Endometrium (tissue), 2 donors: Measurements from ENCODE around the gene NGB.
A peak's percentile ranks its signal among the peaks of the same experiment; 100 is the strongest.
"Not testable (repeated sequence)": the region's sequence is repeated elsewhere in the genome, so short reads cannot be mapped to it uniquely, and the experiment has no call there.

Experiments used
- FAIRE-seq: peaks from 2 replicates; lab custom pipeline; 2012; peaks lifted over from hg19 to GRCh38; lab: Jason Lieb, UNC
- donor health status: control.
- donor health status: control.

The NGB gene

GRCh38 chr14:77271113-77271710 is at the start of gene NGB:
Gene NGB (minus strand): TSS chr14:77271206. CDS start chr14:77270937, 269 bp downstream.
- FAIRE-seq = no peak

DNA sequence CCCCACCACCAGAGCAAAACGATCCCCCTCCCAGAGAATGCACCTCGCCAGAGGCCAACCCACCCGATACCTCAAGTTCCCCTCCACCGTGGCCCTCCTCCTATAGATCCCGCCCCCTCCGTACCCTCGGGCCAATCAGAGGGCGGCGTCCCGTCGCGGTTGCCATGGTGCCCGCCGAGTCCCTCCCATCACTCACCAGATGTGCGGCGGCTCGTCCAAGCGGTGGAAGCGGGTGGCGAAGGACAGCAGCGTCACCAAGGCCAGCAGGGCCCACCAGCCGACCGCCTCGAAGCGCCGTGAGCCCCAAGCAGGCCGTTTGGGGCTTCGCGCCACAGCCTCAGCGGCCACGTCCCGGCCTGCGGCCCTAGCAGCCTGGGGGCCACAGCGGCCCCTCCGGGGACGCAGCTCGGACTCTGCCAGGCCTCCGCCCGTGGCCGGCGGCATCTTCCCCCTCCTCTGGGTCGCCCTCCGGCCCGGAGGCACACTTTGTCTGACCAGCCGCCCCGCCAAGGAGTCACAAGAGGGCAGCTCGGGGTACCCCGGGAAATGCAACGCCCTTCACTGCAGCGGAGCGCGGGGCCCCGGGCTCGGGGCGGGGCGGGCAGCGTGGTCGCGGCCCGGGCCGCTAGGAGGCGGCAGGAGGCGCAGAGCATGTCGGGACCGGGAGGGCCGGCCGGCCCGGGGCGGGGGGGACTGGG is 49.4 kb upstream of the NGB start, which contains the start of gene POMT2:
TSS of gene POMT2 (minus strand) at position 646 of the 698 bp plus-strand sequence. CDS start at position 444, 202 bp downstream.
- FAIRE-seq = peak; percentile 72

DNA sequence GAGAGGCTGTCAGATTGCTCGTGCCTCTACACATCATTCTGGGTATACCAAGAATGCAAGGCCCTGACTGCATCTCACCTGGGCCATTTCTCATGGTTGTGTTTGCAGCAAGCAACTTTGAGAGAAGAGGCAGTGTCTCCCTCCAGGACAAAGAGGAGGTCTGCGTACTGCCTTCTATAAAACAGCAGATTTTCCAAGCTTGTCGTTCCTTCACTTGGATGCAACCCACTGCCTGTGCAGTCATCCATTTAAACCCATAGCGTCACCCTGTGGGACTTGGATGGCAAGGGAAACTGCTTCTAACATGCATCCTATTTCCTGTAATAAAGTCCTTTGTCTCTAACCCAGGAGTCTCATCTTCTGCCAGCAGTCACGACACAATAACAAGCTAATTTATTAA is 48.4 kb upstream of the NGB start:
- FAIRE-seq = no peak

DNA sequence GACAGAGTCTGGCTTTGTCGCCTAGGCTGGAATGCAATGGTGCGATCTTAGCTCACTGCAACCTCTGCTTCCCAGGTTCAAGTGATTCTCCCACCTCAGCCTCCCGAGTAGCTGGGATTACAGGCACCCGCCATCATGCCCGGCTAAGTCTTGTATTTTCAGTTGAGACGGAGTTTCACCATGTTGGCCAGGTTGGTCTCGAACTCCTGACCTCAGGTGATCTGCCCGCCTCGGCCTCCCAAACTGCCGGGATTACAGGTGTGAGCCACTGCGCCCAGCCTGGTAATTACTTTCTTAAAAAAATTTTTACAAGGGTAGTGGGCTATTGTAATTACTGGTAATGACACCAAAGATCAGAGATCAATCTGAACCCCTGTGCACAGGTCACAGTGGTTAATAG is 47.8 kb upstream of the NGB start:
- not testable (repeated sequence) for FAIRE-seq

- no peak for FAIRE-seq
These were observed 47.1 kb upstream of the NGB start for GRCh38 chr14:77318006-77318553.

DNA sequence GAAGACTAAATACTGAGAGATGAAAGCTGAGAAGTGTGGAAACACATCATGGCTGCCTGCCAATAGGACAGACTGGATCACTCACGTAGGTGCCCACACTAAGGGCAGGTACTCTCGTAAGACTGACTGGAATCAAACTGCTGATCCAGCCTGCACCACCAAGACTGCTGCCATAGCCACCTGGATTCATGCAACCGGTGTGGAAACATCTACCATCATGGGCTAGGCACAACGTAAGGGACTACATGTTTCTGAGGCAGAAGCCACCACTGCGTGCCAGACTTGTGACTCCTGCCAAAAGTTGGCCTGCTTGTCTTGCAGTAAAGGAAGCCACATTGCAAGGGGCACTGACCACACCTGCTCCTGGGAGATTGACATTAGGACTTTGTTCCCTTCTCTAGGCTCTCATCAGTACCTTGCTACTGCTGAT is 45.9 kb upstream of the NGB start:
- FAIRE-seq = no peak

- no peak for FAIRE-seq
These were observed 45.1 kb upstream of the NGB start for GRCh38 chr14:77316195-77316505.

- FAIRE-seq = no peak
These were observed 43.8 kb upstream of the NGB start for GRCh38 chr14:77314539-77315457.

- peak; percentile 94 for FAIRE-seq
These were observed 43.0 kb upstream of the NGB start for GRCh38 chr14:77314043-77314442.

- peak; percentile 82 for FAIRE-seq
These were observed 42.4 kb upstream of the NGB start for GRCh38 chr14:77313371-77313770.

- no peak for FAIRE-seq
These were observed 40.2 kb upstream of the NGB start for GRCh38 chr14:77311217-77311616.

DNA sequence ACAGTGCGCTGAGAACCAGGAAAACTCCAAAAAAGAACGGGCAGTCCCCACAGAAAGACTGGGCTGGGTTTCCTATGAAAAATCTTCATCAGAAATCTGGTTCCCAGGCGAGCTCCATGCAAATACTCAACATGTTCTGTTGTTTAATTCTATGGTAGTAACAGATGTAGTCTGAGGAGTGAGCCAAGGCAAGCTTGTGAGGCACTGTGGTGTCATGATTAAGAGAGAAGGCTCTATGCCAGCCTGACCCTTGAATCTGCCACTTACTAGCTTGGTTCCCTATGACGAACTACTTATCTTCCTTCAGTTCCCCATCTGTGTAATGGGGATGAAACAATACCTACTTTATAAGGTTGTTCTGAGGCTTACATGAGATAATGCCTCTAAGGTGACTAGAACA is 39.0 kb upstream of the NGB start:
- FAIRE-seq = no peak

GRCh38 chr14:77309131-77309530 is 38.1 kb upstream of the NGB start:
- no peak for FAIRE-seq

- no peak for FAIRE-seq
These were observed 36.0 kb upstream of the NGB start for GRCh38 chr14:77306851-77307496.

- FAIRE-seq = no peak
These were observed 35.4 kb upstream of the NGB start for GRCh38 chr14:77306416-77306815.

DNA sequence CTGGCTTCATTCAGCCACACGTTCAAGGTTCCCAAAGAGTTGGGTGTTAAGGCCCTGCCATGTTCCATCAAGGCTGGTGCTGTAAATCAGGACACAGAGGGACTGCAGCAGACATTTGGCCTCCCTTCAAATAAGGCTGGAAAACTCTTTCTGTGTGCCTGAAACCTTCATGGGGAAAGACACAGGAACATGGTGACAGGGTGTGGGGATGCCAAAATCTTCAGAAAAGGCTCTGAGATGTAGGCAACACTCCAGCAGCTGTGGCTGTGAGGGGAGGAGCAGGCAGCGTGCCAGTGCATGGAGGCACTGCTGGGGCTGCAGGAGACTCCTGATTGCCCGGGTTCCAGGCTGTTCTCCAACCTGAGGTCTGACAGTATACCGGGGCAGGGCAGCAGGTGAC is 34.7 kb upstream of the NGB start:
- no peak for FAIRE-seq

GRCh38 chr14:77303417-77304156 is 32.6 kb upstream of the NGB start:
- FAIRE-seq = no peak

DNA sequence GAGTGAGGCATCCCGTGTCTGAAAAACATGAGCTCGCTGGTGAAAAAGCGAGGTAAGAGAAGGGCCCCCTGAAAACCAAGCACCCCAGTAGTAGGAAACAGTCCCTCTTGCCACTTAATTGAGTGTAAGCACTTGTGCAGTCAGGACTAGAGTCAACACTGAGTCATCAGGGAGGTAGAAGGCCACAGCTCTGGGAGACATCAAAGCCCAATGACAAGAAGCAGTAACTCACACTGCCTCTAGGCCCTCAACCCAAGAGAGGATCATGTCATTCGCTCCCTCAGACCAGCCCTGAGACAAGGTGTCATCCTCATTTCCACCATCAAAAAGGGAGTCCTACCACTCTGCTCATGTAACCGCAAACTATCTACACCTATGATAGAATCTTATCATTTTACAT is 31.9 kb upstream of the NGB start:
- FAIRE-seq = no peak

- FAIRE-seq = peak; percentile 4
These were observed 30.1 kb upstream of the NGB start for GRCh38 chr14:77301103-77301502.

DNA sequence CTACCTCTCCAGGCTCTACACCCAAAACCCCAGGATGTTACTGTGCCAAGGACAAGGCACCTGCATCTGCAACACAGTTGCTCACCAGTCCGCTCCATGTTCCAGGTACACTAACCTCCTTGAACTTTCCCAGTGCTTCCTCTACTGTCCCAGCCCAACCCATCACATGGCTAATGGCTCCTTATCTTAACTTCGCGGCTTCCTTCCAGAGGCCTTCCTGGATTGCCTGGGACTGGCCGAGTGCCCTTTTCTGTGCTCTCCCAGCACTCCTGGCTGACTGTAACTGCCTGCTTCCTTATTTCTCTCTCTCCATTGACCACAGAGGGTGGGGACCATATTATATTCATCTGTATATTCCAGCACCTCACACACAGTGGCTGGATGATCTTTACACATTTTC is 28.8 kb upstream of the NGB start:
- FAIRE-seq = no peak

DNA sequence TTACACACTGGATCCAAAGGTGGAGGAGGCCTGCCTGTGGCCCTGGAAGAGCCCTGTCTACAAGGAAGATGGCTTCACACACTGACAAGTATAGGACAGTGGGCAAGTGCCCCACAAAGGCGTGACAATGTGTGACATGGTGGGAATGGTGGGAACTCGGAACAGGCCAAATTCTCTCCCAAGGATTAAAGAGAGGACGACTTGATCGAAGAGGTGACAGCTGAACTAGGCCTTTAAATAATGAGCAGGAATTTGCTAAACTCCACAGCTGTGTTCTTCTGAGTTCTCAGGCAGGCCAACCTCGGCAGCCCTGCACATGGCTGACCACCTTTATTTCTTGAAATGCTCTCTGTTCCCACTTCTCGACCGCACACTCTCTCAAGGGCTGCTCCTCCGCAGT is 25.9 kb upstream of the NGB start:
- no peak for FAIRE-seq
